B cell (primary cell): ENCODE data around the gene SRXN1. TPM values are rescaled to one million over a fixed set of nuclear protein-coding genes. Genes with fewer than 3 reads are reported as not detected.

Source experiments
- ATAC-seq: fragments of 200-7000 bp; cut with Tn5 transposase; one replicate; pipeline ENCODE4 v1.10.0; 2021; ENCODE audit warnings: low read depth, mild to moderate bottlenecking, moderate number of reproducible peaks, moderate library complexity
- CTCF ChIA-PET: fragments of 350-600 bp; sonication (Branson Sonifier 250); formaldehyde crosslinking; loops from one replicate; lab custom pipeline; 2021; ENCODE audit warnings: antibody characterized with exemption, inconsistent platforms; lab: Charles Lee
- POLR2A ChIA-PET: fragments of 350-600 bp; sonication (Branson Sonifier 250); formaldehyde crosslinking; loops from one replicate; lab custom pipeline; 2021; ENCODE audit warnings: antibody characterized with exemption; lab: Charles Lee
- DNase-seq: peaks from one replicate; pipeline ENCODE4 v3.0.0; 2013
- H2AFZ ChIP-seq: 2 replicates; pipeline ENCODE4 v1.6.1; 2012; ENCODE audit warnings: mild to moderate bottlenecking, low read depth, low read length; ENCODE audit not compliant: insufficient read depth, poor library complexity, severe bottlenecking
- H3K27ac ChIP-seq, 2 donors: 1 replicate in 1 of 2; 2 replicates in 1 of 2; pipeline ENCODE4 v1.5.1; 2012 to 2013; ENCODE audit warnings: low read length in 2 of 2, mild to moderate bottlenecking in 2 of 2, moderate library complexity in 1 of 2
- H3K27me3 ChIP-seq, 4 experiments: fragments of 200-600 bp in 1 of 4; sonication (generic) in 1 of 4; replicated peaks in 1 of 4; 1 replicate in 2 of 4; 2 replicates in 2 of 4; pipeline versions ENCODE4 v1.6.1 to v1.7.0; 2013 to 2016; ENCODE audit warnings: low read length in 3 of 4, mild to moderate bottlenecking in 2 of 4, mixed read lengths in 1 of 4, moderate library complexity in 1 of 4; ENCODE audit not compliant: insufficient read depth in 4 of 4, control insufficient read depth in 3 of 4; ENCODE audit errors: control extremely low read depth in 1 of 4
- H3K36me3 ChIP-seq, 2 experiments: replicated peaks in 1 of 2; 1 replicate in 1 of 2; 2 replicates in 1 of 2; pipeline versions ENCODE4 v1.6.1 to v1.7.1; 2013; ENCODE audit warnings: low read length in 1 of 2; ENCODE audit not compliant: insufficient read depth in 2 of 2, control insufficient read depth in 1 of 2; ENCODE audit errors: control extremely low read depth in 1 of 2, extremely low read depth in 1 of 2
- H3K4me1 ChIP-seq, 2 donors: fragments of 200-600 bp in 1 of 2; sonication (generic) in 1 of 2; 1 replicate in 1 of 2; 2 replicates in 1 of 2; pipeline versions ENCODE4 v1.5.1 to v1.6.1; 2013 to 2017; ENCODE audit warnings: low read length in 2 of 2; ENCODE audit not compliant: control insufficient read depth in 2 of 2, insufficient read depth in 2 of 2
- H3K4me2 ChIP-seq: replicated peaks from 2 replicates; pipeline ENCODE3; 2012; ENCODE audit warnings: mild to moderate bottlenecking, low read depth, low read length; ENCODE audit not compliant: poor library complexity, severe bottlenecking
- H3K4me3 ChIP-seq, 5 experiments: fragments of 200-600 bp in 1 of 5; sonication (generic) in 1 of 5; 1 replicate in 3 of 5; 2 replicates in 2 of 5; pipeline versions ENCODE4 v1.5.1 to v1.7.0; 2011 to 2016; ENCODE audit warnings: low read length in 4 of 5, mild to moderate bottlenecking in 4 of 5, low read depth in 2 of 5, control low read depth in 1 of 5, moderate library complexity in 1 of 5; ENCODE audit not compliant: insufficient read depth in 1 of 5; ENCODE audit errors: control extremely low read depth in 1 of 5, extremely low read depth in 1 of 5
- H3K79me2 ChIP-seq: fragments of 200-600 bp; sonication (generic); one replicate; pipeline ENCODE4 v1.6.0; 2016; ENCODE audit warnings: low read length; ENCODE audit not compliant: control insufficient read depth, insufficient read depth
- H3K9ac ChIP-seq: fragments of 200-600 bp; sonication (generic); 2 replicates; pipeline ENCODE4 v1.6.1; 2017; ENCODE audit warnings: mild to moderate bottlenecking, low read length, moderate library complexity
- H3K9me3 ChIP-seq, 3 donors: one replicate each; pipeline versions ENCODE4 v1.6.1 to v1.7.1; 2013; ENCODE audit warnings: low read length in 2 of 3; ENCODE audit not compliant: control insufficient read depth in 2 of 3, insufficient read depth in 1 of 3; ENCODE audit errors: control extremely low read depth in 1 of 3
- H4K20me1 ChIP-seq: 2 replicates; pipeline ENCODE4 v1.6.0; 2012; ENCODE audit warnings: mild to moderate bottlenecking, low read length; ENCODE audit not compliant: insufficient read depth, control insufficient read depth, poor library complexity, severe bottlenecking
- H3K27ac Mint-ChIP-seq: one replicate; pipeline ENCODE4 v1.8.0; 2021; ENCODE audit warnings: mixed read lengths
- H3K27me3 Mint-ChIP-seq: one replicate; pipeline ENCODE4 v1.8.0; 2021; ENCODE audit warnings: mixed read lengths
- H3K4me1 Mint-ChIP-seq: one replicate; pipeline ENCODE4 v1.8.0; 2021; ENCODE audit warnings: mixed read lengths
- H3K4me3 Mint-ChIP-seq: one replicate; pipeline ENCODE4 v1.8.0; 2021; ENCODE audit warnings: mixed read lengths
- H3K9me3 Mint-ChIP-seq: one replicate; pipeline ENCODE4 v1.8.0; 2022; ENCODE audit warnings: mixed read lengths; ENCODE audit not compliant: insufficient read depth
- CTCF ChIP-seq: fragments of 200-600 bp; IDR thresholded peaks from one replicate; pipeline ENCODE4 v1.8.0; 2022; ENCODE audit warnings: antibody characterized with exemption, mild to moderate bottlenecking
- EZH2 ChIP-seq: IDR thresholded peaks from 2 replicates; pipeline ENCODE4 v1.6.1; 2012; ENCODE audit warnings: borderline replicate concordance, low read depth, mild to moderate bottlenecking, moderate library complexity, low read length; ENCODE audit not compliant: insufficient read depth, poor library complexity, severe bottlenecking
- WGBS: methylation state at CpG from one replicate; pipeline ENCODE4 v1.1.5; 2013; ENCODE audit warnings: missing lambda C conversion rate; ENCODE audit not compliant: insufficient coverage; 5-methylcytosine and 5-hydroxymethylcytosine counted together
- intact Hi-C: fragments of 100-400 bp; cut with micrococcal nuclease; formaldehyde crosslinking; loops from one replicate; pipeline ENCODE4 v1.10.0; 2022
- polyA plus RNA-seq: library from polyadenylated mRNA; depleted of rRNA; stranded (reverse); fragments of >200 nt; gene quantifications from 2 replicates; pipeline ENCODE4 v1.2.3, GENCODE V29; 2012
- total RNA-seq, 2 donors: library from RNA; stranded (reverse); fragments of 120-200 nt in 1 of 2; gene quantifications; 1 replicate in 1 of 2; 2 replicates in 1 of 2; pipeline versions ENCODE4 v1.2.3 to v1.2.4, GENCODE V29; 2013 to 2022

The SRXN1 gene
- total and polyA plus RNA-seq, 2 donors (not counting 1 experiment from before 2014, with no cell fraction given), result 1.3 to 4.5 TPM

- H3K4me1 Mint-ChIP-seq, result no peaks in the 10 kb centered on the region
- Histone ChIP-seq H3K4me2 (no peak overlapping the region), H2AFZ (no peak overlapping the region), H3K9ac (no peak overlapping the region), H3K27ac (no peak overlapping the region), H3K9me3 (no peaks in the 10 kb centered on the region), H3K27me3 (no peaks in the 10 kb centered on the region), H3K36me3 (no peaks in the 10 kb centered on the region), H3K79me2 (no peaks in the 10 kb centered on the region), H4K20me1 (no peaks in the 10 kb centered on the region), H3K4me1 (no peaks in the 10 kb centered on the region), H3K4me3 (no peak overlapping the region)
- H3K27ac Mint-ChIP-seq, result no peak overlapping the region
- H3K27me3 Mint-ChIP-seq, result peaks cover 11% of the 10 kb centered on the region
- TF ChIP-seq CTCF, result no peak
- TF ChIP-seq EZH2, result no peak
- POLR2A ChIA-PET, result interaction anchor here (0.7 kb wide), 1 partner anchor 374 kb away, joined by 4 read pairs; no protein-coding TSS in a partner anchor
- no peaks in the 10 kb centered on the region for H3K9me3 Mint-ChIP-seq
- DNase-seq (no peak), ATAC-seq (no peak)
- H3K4me3 Mint-ChIP-seq, result no peak overlapping the region
- intact Hi-C loops, result no loop called here
- CTCF ChIA-PET, result no interaction called here
- 90% methylated on average over 10 of the region's 10 CpGs for WGBS
Measured at GRCh38 chr20:699811-700338, 46.9 kb upstream of the SRXN1 start.

DNA sequence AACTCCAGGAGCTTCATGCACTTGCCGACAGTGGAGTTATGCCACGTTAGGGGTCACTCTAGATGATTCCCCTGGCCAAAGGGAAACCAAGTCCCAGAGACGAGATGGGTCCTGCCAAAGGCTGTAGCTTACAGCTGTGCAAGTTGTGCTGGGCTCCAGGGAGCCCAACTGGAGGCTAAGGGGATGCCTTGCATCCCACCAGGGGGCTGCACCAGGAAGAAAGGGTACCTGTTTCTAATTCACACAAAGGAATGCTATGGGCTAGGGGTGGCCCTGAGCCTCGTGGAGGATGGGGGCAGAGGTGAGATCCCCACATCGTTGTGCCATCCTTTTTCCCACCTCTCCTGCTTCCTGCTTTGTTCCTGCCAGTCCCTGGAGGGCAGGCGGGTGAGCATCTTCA is 46.3 kb upstream of the SRXN1 start:
- TF ChIP-seq EZH2 (no peak), CTCF (no peak)
- H3K4me1 ChIP-seq, result no peaks in the 10 kb centered on the region
- Mint-ChIP-seq H3K9me3 (no peaks in the 10 kb centered on the region), H3K27me3 (peaks cover 12% of the 10 kb centered on the region), H3K4me3 (no peak overlapping the region), H3K4me1 (no peaks in the 10 kb centered on the region), H3K27ac (no peak overlapping the region)
- ATAC-seq (no peak), DNase-seq (no peak)
- H2AFZ ChIP-seq, result no peak overlapping the region
- H3K36me3 ChIP-seq, result no peaks in the 10 kb centered on the region
- 67% methylated on average over 3 of the region's 6 CpGs for WGBS
- H3K9me3 ChIP-seq, result no peaks in the 10 kb centered on the region
- no peaks in the 10 kb centered on the region for H3K27me3 ChIP-seq
- no peak overlapping the region for H3K4me2 ChIP-seq
- ChIA-PET POLR2A (no interaction called here), CTCF (no interaction called here)
- H3K27ac ChIP-seq, result no peak overlapping the region
- no peak overlapping the region for H3K4me3 ChIP-seq
- no peak overlapping the region for H3K9ac ChIP-seq
- H3K79me2 ChIP-seq, result no peaks in the 10 kb centered on the region
- intact Hi-C loops, result no loop called here
- H4K20me1 ChIP-seq, result no peaks in the 10 kb centered on the region
